Stomach (tissue), 9 donors: ENCODE results near the gene AGAP1. TPM values are rescaled to one million over a fixed set of nuclear protein-coding genes. Genes with fewer than 3 reads are reported as not detected.

Experiments
- DNase-seq, 2 donors: peaks; one replicate each; pipeline versions ENCODE4 v3.0.0 to v3.0.0-alpha.2; 2013 to 2019
- H3K27ac ChIP-seq, 5 donors: fragments of 200-600 bp in 4 of 5; sonication (generic) in 4 of 5; one replicate each; pipeline ENCODE4 v1.5.1; 2013 to 2019; ENCODE audit warnings: mild to moderate bottlenecking in 1 of 5, moderate library complexity in 1 of 5
- H3K27me3 ChIP-seq, 3 donors: fragments of 200-600 bp; sonication (generic); one replicate each; pipeline ENCODE4 v1.5.1; 2017 to 2019; ENCODE audit warnings: mixed run types in 1 of 3
- H3K36me3 ChIP-seq, 4 donors: fragments of 200-600 bp; sonication (generic); 1 replicate in 3 of 4; 2 replicates in 1 of 4; pipeline ENCODE4 v1.5.1; 2016 to 2019
- H3K4me1 ChIP-seq, 4 donors: fragments of 200-600 bp; sonication (generic); one replicate each; pipeline ENCODE4 v1.5.1; 2016 to 2019
- H3K4me3 ChIP-seq, 4 donors: fragments of 200-600 bp; sonication (generic) in 3 of 4; one replicate each; pipeline ENCODE4 v1.5.1; 2016 to 2019; ENCODE audit warnings: mild to moderate bottlenecking in 1 of 4
- H3K9me3 ChIP-seq, 4 donors: fragments of 200-600 bp; sonication (generic); one replicate each; pipeline ENCODE4 v1.5.1; 2016 to 2019
- CTCF ChIP-seq, 7 experiments: fragments of 450-650 bp in 4 of 7; fragments of 200-600 bp in 3 of 7; sonication (generic) in 3 of 7; IDR thresholded peaks; one replicate each; pipeline ENCODE4 v1.5.1; 2016 to 2019; ENCODE audit warnings: antibody characterized with exemption in 7 of 7, control low read depth in 2 of 7, mild to moderate bottlenecking in 1 of 7
- EP300 ChIP-seq: sonication (generic); formaldehyde crosslinking; IDR thresholded peaks from one replicate; pipeline ENCODE4 v1.6.1; 2017; ENCODE audit warnings: antibody characterized with exemption
- POLR2A ChIP-seq, 4 donors: fragments of 450-650 bp; IDR thresholded peaks; one replicate each; pipeline ENCODE4 v1.6.1; 2016; ENCODE audit warnings: antibody characterized with exemption in 4 of 4, control low read depth in 2 of 4, mild to moderate bottlenecking in 1 of 4, moderate library complexity in 1 of 4
- POLR2AphosphoS5 ChIP-seq, 3 donors: sonication (generic); formaldehyde crosslinking; IDR thresholded peaks; one replicate each; pipeline ENCODE4 v1.6.1; 2016; ENCODE audit warnings: antibody characterized with exemption in 3 of 3
- WGBS, 5 donors: extraction: QIAGEN DNeasy Blood & Tissue Kit in 3 of 5; methylation state at CpG; one replicate each; pipeline versions ENCODE4 v1.1.5 to v1.1.7; 2013 to 2018; 5-methylcytosine and 5-hydroxymethylcytosine counted together
- intact Hi-C: fragments of 100-400 bp; cut with DNase I; formaldehyde crosslinking; loops from one replicate; pipeline ENCODE4 v1.15.1; 2023; ENCODE audit warnings: low total_unique reads
- polyA plus RNA-seq, 3 donors: library from polyadenylated mRNA; stranded (reverse); fragments of 200-250 nt; gene quantifications; one replicate each; pipeline ENCODE4 v1.2.3, GENCODE V29; 2013
- total RNA-seq, 5 donors: library from RNA; depleted of rRNA; stranded (reverse); fragments of >200 nt; gene quantifications; one replicate each; pipeline versions ENCODE4 v1.1.0 to v1.2.3, GENCODE V29; 2014 to 2016
- donor health status: healthy with polysubstance abuse.
- donor health status: Bipolar disorder and iron deficiency.
- donor health status: healthy.

AGAP1 gene
- total and polyA plus RNA-seq, 8 donors: 4.2 to 139 (median 35.0) TPM

DNA sequence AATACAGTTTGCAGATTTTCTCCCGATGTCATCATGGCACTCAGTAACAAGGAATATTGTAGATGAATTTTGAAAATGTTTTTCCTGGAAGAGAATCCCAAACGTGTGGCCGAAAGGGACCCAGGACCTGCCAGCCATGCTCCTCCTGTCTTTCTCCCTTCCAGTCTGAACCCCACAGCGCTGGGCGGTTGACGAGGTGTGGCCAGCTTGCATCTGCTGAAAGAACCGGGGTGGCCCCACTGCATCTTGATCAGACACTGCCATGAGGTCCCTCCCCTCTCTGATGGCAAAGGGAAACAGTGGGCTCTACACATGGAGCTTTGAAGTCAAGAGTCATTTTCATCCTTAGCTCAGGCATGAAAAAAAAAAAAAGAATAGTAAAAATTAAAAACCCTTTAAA lies 240.3 kb downstream of the AGAP1 start:
- DNase-seq: no peak
- TF ChIP-seq POLR2AphosphoS5 (IDR thresholded peaks at IDR 0.05): no peak
- TF ChIP-seq EP300: no peak
- no peak for TF ChIP-seq CTCF (IDR thresholded peaks at IDR 0.05)
- TF ChIP-seq POLR2A (IDR thresholded peaks at IDR 0.05): no peak
- WGBS, 5 donors: 84 to 91% (median 89%) methylated on average over 7 of the region's 7 CpGs

DNA sequence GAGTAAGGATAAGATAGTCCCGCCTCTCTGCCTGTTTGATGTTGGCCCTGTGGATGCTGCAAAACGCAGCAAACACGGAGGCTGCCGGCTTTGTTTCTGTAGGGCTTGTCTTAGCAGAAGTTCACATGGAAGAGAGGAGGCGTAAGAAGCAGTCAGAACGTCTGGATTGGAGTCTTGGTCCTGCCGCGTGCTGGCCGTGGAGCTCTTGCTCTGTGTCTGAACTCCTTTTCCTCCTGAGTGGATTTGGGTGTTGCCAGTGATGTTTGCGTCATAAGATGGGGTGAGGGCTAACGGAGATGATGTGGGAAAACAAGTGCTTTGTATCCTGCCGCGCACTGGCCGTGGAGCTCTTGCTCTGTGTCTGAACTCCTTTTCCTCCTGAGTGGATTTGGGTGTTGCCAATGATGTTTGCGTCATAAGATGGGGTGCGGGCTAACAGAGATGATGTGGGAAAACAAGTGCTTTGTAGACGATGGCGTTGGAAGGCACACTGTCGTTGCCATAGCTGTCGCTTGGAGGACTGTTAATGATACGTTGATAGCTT lies 240.9 kb downstream of the AGAP1 start:
- intact Hi-C loops: no loop called here
- Histone ChIP-seq H3K27ac (peak overlapping the region in 1 of 5 donors; percentile 34), H3K27me3 (no peaks in the 10 kb centered on the region), H3K4me1 (peaks cover 0 to 7% (median 3%) of the 10 kb centered on the region in 4 donors), H3K36me3 (peaks cover 0 to 11% (median 0%) of the 10 kb centered on the region in 4 donors), H3K4me3 (no peak overlapping the region), H3K9me3 (no peaks in the 10 kb centered on the region)
- TF ChIP-seq POLR2A (IDR thresholded peaks at IDR 0.05): no peak
- TF ChIP-seq EP300: no peak
- no peak for TF ChIP-seq POLR2AphosphoS5 (IDR thresholded peaks at IDR 0.05)
- TF ChIP-seq CTCF (IDR thresholded peaks at IDR 0.05): no peak
- DNase-seq: no peak
- 89 to 92% (median 91%) methylated on average over 21 of the region's 21 CpGs for WGBS, 5 donors

More for the DNA sequence above, 240.3 kb downstream of the AGAP1 start:
- H3K4me1 ChIP-seq: peaks cover 0 to 13% (median 7%) of the 10 kb centered on the region in 4 donors
- no peak overlapping the region for H3K4me3 ChIP-seq
- peaks cover 0 to 11% (median 0%) of the 10 kb centered on the region in 4 donors for H3K36me3 ChIP-seq
- no peaks in the 10 kb centered on the region for H3K27me3 ChIP-seq
- peak overlapping the region in 3 of 5 donors; percentile 12 to 40 (median 34) for H3K27ac ChIP-seq
- H3K9me3 ChIP-seq: no peaks in the 10 kb centered on the region
- intact Hi-C loops: no loop called here

DNA sequence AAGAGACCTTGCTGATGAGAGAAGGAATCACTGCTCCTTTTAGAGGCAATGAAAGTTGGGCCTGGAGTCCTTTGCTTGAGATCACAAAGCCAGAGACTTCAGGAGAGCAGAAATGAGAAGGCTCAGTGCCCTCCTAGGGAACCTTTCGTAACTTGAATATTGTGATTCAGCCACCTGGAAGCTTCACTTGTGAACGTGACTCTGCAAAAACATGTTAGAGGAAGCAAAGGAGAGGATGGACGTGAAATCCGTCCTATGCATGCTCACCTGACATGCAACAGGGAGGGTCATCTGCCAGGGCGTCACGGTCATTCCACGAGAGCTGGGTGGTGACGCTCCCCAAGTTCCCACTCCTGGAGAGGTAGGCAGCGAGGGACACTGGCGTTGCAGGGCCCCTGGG lies 243.6 kb downstream of the AGAP1 start:
- Histone ChIP-seq H3K36me3 (peaks cover 0 to 17% (median 8%) of the 10 kb centered on the region in 4 donors), H3K4me1 (peaks cover 0 to 5% (median 3%) of the 10 kb centered on the region in 4 donors), H3K4me3 (no peak overlapping the region), H3K27me3 (no peaks in the 10 kb centered on the region), H3K27ac (no peak overlapping the region), H3K9me3 (no peaks in the 10 kb centered on the region)
- TF ChIP-seq EP300: no peak
- no peak for TF ChIP-seq POLR2A (IDR thresholded peaks at IDR 0.05)
- TF ChIP-seq CTCF (IDR thresholded peaks at IDR 0.05): no peak
- TF ChIP-seq POLR2AphosphoS5 (IDR thresholded peaks at IDR 0.05): no peak
- no peak for DNase-seq
- intact Hi-C loops: no loop called here
- WGBS, 5 donors: 87 to 97% (median 93%) methylated on average over 8 to 10 of the region's 10 CpGs

DNA sequence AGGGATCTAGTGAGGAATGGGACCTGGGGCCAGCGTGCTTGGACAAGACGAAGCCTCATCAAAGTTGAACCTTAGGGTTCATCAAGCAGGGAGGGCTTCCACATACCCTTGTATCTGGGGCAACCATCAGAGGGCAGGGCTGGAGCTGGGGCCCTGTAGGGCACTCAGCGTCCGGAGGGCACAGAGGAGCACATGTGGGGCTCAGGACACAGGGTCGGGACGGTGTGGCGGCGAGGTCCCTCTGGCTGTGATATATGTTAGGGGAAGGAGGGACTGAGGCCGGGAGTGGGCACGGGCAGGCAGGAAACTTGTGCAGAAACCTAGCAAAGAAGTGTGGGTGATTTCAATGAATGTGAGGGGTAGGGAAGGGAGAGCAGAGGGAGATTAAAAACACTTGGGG lies 244.0 kb downstream of the AGAP1 start:
- no peaks in the 10 kb centered on the region for H3K27me3 ChIP-seq
- H3K4me1 ChIP-seq: peaks cover 0 to 5% (median 2%) of the 10 kb centered on the region in 4 donors
- no peak for DNase-seq
- no peaks in the 10 kb centered on the region for H3K9me3 ChIP-seq
- intact Hi-C loops: no loop called here
- TF ChIP-seq POLR2A (IDR thresholded peaks at IDR 0.05) (no peak), POLR2AphosphoS5 (IDR thresholded peaks at IDR 0.05) (no peak), EP300 (no peak), CTCF (IDR thresholded peaks at IDR 0.05) (no peak)
- no peak overlapping the region for H3K4me3 ChIP-seq
- no peak overlapping the region for H3K27ac ChIP-seq
- WGBS, 5 donors: 93 to 97% (median 94%) methylated on average over 9 to 10 of the region's 10 CpGs
- H3K36me3 ChIP-seq: peaks cover 0 to 18% (median 11%) of the 10 kb centered on the region in 4 donors
